Activated CD4-positive, alpha-beta T cell treated with anti-CD3 and anti-CD28 coated beads for 4 hours (primary cell): Measurements from ENCODE around the gene CTBP1.
"Not testable (repeated sequence)": the region's sequence is repeated elsewhere in the genome, so short reads cannot be mapped to it uniquely, and the experiment has no call there.

ENCODE experiments used
- DNase-seq, 2 donors: peaks; one replicate each; pipeline ENCODE4 v3.0.0-alpha.2; 2020

Gene CTBP1

GRCh38 chr4:1248245-1249147, at the start of gene CTBP1:
Gene CTBP1 (minus strand): TSS chr4:1249130. CDS start chr4:1241331, 7,799 bp downstream.
- DNase-seq = peak; percentile 80 to 88

GRCh38 chr4:1298461-1298860, 49.5 kb upstream of the CTBP1 start:
- DNase-seq = no peak

- no peak for DNase-seq
Observed at GRCh38 chr4:1297456-1298325, 48.8 kb upstream of the CTBP1 start.

GRCh38 chr4:1297023-1297395, 48.1 kb upstream of the CTBP1 start:
- no peak for DNase-seq

- no peak for DNase-seq
Observed at GRCh38 chr4:1296324-1297022, 47.5 kb upstream of the CTBP1 start.

GRCh38 chr4:1295405-1296055, 46.6 kb upstream of the CTBP1 start:
- no peak for DNase-seq

GRCh38 chr4:1294891-1295290, 46.0 kb upstream of the CTBP1 start:
- no peak for DNase-seq

- DNase-seq = no peak
Observed at GRCh38 chr4:1294424-1294823, 45.5 kb upstream of the CTBP1 start.

GRCh38 chr4:1293991-1294390, 45.1 kb upstream of the CTBP1 start:
- DNase-seq = no peak

DNA sequence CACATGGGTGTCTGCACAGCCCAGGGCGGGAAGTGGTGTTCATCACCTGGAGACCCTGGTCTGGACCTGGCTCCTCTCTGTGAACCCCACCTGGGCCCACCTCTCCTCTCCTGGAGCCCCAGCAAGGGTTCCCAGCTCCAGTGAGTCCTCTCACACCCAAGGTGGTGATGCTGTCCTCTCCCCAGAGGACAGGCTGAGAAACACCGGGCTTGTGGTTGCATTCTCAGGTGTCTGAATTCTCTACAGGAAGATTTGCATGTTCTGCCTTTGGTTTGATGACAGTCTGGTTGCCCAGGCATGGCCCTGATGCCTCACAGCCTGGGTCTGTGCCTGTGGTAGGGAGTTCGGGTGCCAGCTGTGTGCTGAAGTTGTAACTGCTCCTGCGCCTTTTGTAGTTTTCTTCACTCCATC, 44.6 kb upstream of the CTBP1 start:
- no peak for DNase-seq

DNA sequence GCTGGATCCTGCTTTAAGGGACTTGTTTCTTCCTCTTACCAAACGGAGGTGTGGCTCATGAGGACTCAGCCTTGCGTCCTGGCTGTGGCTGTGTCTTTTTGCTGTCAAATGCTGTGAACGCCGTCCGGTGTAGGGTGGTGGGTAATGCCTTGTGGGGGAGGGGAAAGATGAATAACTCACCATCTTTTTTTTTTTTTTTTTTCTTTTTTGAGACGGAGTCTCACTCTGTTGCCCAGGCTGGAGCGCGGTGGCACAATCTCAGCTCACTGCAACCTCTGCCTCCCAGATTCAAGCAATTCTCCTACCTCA, 43.7 kb upstream of the CTBP1 start:
- not testable (repeated sequence) for DNase-seq

DNA sequence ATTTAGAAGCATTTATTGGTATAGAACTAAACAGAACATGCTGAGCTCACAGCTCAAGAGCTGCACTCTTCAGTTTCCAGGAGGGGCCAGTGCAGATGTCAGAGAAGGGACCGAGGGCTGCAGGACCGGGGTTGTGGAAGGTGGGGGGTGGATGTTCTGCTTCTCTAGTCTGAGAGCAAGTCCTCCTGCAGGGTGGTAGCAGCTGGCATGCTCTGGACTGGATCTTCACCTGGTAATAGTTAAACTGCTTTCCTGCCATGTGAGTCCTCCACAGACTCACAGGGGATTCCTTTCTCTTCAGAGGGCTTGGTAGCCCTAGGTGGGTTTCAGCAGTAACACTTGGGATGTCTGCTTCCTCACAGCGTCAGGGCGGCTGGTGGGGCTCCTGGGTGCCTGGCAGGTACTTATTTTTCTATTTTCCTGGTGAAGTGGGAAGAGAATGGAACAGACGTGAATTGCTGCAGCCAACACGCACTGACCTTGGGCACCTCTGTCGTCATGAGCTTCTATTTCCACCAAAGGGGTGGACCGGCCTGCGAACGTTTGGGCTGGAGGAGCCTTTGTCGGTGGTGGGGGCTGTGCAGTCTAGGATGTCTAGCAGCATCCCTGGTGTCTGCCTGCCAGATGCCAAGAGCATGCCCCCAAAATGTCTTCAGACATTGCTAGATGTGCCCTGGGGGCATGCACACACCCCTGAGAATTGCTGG, 43.2 kb upstream of the CTBP1 start:
- DNase-seq = no peak

DNA sequence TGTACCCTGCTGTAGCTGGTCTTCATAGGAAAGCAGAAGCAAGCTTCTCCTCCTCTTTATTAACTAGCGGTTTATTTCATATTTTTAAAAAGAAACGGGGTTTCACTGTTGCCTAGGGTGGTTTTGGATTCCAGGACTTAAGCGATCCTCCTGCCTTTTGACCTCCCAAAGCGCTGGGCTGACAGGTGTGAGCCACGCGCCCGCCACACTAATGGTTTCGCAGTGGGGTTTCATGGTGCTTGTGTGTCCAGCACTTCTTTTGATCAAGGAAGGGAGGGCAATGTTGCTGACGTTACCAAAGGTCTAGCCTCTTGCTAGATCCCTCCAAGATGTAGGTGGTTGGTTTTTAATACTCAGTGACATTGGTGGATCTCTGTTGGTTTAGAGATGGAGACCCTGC, 42.2 kb upstream of the CTBP1 start:
- DNase-seq = no peak

- DNase-seq = no peak
Observed at GRCh38 chr4:1290165-1290977, 41.4 kb upstream of the CTBP1 start.

DNA sequence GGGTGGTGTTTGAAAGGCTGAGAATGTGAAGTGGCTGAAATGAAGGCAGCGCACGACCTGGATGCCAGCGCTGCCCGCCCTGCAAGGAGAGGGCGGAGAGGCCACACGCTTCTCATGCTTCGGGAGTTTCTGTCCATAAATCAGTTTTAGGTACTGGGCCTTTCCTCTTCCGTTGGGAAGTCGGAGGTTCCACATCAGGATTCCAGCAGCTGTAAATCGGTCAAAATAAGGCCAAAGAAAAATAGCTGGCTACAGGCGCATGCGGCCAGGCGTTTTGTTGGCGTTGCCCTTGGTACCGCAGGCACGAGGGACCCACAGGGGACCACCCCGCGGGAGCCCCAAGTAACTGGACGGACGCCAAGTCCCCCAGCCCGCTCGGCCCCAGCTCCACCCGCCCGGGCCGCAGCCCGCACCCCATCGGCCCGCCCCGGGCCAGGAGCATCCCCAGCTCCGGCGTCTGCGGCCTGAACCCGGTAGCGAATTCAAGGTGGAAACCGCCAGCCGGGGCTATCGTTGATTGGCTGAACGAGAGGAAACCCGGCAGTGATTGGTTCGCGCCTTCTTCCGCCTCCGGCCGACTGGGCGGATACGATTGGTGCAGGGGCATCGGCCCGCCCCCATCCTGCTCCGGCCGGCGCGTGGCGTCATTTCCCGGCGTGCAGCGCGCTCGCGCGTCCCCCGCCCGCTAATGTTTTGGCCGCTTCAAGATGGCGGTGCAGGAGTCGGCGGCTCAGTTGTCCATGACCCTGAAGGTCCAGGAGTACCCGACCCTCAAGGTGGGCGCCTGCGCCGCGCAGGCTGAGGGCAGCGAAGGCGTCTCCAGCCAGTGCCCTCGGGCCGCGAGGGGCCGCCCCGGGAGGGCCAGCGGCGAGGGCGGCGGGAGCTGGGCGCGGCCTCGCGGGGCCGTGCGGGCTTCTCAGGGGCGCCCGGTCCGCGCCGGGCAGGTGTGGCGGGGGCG, 40.6 kb upstream of the CTBP1 start, which contains the start of gene MAEA:
Gene MAEA, plus strand, starts transcription at position 685 of the 958 bp plus-strand sequence. Its CDS starts 23 bp downstream, at position 708.
- DNase-seq = peak; percentile 96

DNA sequence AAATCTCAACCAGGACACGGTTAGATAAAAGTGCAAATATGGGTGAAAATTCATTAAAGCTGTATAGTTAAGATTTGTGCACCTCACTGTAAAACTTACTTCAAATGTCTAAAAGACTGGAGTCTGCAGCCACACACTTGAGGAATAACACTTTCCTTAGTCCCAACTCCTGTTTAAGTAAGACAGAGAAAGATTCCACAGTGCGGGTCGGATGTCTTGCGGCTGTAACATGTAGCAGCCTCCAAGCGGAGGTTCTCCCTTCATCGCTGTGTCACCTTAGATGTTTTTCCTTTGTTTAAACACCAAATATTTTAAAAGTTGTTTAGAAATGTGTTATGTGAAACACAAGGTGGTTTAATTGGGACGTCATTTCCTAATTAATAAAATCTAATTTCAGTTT, 39.9 kb upstream of the CTBP1 start:
- no peak for DNase-seq

DNA sequence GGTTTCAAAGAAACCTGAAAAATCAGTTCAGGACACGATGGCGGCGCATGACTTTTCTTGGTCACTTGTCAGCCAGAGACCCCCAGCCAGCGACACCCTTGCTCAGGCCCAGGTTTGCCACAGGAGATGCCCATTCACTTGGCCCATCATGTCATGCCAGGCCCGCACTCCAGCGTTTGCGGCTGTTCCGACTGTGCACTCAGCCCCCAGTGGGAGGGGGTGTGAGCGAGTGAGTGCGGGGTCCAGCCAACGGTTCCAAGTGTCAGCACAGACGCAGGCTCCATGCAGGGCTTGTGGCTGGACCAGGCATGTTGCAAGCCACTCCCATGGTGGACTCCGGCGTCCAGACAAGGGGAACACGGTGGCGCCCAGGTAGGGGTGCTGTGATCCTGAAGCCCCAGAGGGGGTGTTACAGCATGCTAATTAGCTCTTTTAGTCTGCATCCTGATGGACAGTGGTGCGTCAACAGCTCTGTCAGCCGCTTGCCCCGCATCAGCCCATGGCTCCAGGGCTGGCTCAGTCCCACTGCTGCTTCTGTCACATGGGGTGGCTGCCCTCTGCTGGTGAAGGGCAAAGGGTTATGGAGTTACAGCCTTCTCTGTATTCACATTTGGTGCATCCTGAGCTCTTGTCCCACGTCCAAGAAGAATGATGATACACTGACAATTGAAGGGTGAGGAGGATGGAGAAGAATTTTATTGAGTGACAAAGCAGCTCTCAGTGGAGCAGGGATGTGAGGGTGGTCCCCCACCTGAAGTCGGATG, 37.0 kb upstream of the CTBP1 start:
- peak; percentile 29 to 32 for DNase-seq

- no peak for DNase-seq
Observed at GRCh38 chr4:1285151-1285789, 36.3 kb upstream of the CTBP1 start.

DNA sequence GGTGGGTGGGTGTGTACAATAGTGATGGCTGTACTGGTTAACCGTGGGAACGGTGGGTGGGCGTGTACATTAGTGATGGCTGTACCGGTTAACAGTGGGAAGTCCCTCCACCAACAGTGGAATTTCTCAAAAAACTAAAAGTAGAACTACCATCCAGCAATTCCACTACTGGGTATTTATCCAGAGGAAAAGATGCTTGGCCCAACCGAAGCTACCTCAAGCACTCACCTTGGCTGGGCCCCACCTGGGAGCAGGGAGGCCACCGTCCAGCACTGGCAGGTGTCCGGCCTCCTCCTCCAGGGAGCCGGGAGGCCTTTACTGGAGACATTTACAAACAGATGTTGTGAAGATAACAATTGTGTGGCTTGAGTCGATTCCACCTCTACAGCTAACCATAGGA, 34.8 kb upstream of the CTBP1 start:
- no peak for DNase-seq
